HG03280 (cell line): ENCODE data around the gene UGT2B10.

Experiments
- ATAC-seq: cut with Tn5 transposase; IDR thresholded peaks from one replicate; pipeline ENCODE4 v1.9.1; 2021; ENCODE audit warnings: mild to moderate bottlenecking, moderate library complexity; ENCODE audit not compliant: unreplicated experiment

Gene UGT2B10

DNA sequence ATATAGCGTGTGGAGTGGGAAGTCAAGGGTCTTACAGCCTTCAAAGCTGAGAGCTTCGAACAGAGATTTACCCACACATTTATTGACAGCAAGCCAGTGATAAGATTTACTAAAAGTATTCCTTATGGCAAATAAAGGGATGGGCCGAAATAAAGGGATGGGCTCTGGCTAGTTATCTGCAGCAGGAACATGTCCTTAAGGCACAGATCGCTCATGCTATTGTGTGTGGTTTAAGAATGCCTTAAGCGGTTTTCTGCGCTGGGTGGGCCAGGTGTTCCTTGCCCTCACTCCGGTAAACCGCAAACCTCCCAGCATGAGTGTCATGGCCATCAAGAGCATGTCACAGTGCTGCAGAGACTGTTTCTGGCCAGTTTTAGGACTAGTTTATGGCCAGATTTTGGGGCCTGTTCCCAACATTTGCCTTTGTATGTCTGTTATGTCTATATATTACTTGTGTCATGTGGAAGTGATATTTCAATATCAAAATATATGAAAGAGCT is 53.5 kb downstream of the UGT2B10 start:
- ATAC-seq, result no peak

DNA sequence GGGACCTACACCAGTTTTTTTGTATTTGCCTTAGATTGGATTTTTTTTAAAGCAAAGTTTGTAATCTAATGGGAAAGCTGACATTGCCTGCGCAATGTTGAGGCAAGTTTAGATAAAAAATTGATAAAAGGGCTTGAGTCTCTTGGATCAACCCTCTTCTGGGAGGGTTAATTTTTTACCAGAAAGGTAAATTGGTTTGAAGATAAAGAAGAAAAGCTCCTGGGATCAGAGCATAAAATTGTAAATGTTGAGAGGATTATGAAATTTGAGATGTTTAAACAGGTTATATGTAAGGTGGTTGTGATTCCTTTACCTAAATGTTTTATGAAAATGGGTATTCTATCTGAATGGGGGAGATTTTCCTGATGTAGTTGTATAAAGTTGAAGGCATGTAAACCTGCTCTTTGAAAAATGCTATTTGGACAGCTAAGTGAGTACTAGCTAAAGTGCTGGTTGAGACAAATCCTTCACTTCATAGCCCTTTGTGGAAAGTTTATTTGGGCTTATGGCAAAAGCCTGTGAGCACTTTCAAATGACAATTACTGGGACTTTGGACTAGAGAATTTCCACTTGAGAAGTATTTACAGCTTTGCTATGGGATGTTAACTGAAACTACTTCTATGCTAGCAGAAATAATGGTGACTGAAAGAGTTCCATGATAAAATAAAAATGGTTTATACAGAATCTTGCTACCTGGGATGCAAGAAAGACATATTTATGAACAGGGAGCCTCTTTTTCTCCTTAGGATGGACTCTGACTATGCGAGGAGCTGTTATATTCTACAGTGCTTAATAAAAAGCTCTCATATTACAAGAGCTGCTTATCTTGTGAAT is 56.2 kb downstream of the UGT2B10 start:
- no peak for ATAC-seq

DNA sequence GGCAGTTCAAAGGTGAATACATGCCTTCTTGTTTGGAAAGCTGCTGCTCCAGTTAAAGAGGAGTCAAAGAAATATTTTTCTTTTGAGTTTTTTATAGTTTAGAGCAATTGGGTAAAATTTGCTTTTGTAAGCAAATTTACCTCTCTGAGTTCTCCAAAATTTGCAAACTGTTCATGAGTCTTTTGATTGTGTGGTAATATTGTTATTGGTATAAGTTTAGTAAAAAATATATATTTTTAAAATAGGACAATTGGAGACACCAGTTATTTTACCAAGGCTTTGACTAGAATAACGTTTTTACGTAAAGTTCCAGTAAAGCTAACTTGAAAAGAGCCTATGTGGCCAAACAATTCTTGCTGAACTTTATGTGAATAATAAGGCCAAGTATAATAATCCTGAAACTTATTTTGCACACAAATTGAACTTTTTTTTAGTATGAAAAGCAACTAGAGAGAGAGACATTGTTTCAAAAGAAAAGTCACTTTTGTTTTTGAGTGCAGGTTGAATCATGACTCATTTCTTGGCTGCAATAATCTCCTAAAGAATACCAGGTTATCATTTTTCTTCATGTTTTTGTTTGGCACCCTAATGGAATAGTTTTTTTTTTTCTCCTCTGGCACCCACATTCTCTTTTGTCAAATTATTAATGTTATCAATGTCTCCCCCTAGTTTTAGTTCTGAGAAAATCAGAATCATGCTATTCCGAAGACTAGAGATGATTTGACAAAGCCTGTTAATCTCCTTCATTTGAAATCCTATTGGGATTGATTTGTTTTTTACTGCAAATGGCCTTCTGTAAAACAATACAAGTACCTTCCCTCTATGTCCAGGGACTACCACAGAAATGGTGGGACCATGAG is 57.1 kb downstream of the UGT2B10 start:
- no peak for ATAC-seq

DNA sequence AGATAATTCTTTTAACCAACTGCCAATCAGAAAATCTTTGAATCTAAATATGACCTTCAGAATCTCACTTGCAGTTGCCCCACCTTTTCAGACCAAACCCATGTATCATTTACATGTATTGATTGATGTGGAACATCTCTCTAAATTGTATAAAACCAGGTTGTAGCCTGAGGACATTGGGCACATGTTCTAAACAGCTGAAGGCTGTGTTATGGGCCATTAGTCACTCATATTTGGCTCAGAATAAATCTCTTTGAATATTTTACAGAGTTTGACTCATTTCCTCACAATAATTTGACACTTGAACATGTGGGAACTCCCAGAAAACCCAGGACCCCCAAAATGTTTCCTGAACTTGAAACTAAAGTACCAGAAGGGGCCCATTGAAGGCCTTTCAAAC is 58.7 kb downstream of the UGT2B10 start:
- ATAC-seq, result no peak

DNA sequence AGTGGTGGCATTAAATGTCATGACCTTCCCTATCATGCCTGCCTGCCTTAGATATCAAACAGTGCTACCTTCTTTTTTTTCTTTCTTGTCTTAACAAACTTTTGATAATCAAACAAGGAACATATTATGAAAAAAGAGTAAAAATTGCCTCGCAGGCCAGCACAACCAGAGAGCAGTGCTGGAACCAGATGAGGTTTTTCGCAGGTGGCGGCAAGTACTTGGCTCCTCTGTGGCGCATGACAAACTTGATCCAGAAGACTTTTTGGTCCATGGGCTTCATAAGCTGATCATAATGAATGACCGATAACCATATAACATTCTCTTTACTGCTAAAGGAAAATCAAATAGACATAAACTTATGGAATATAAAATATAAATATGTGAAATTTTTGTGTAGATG is 61.8 kb downstream of the UGT2B10 start:
- ATAC-seq, result no peak

DNA sequence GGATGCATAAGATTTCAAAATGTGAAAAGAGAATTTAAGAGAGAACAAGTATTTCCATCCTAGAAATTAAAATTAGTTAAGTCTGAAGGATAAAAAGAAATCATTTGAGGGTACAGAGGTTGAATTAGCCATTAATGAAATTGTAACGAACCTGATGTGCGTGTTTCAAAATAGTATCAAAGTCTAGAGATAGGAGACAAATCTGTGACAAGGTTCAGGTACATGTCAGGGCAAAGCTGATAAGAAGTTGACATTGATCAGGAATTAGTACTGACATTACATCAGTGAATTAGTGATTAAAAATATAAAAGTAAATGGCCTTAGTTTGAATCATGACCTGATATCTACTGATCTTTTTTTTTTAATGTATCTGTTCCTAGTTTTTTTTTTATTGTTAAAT is 62.3 kb downstream of the UGT2B10 start:
- ATAC-seq, result no peak
